ENCODE results near the gene EYS.

EYS gene

DNA sequence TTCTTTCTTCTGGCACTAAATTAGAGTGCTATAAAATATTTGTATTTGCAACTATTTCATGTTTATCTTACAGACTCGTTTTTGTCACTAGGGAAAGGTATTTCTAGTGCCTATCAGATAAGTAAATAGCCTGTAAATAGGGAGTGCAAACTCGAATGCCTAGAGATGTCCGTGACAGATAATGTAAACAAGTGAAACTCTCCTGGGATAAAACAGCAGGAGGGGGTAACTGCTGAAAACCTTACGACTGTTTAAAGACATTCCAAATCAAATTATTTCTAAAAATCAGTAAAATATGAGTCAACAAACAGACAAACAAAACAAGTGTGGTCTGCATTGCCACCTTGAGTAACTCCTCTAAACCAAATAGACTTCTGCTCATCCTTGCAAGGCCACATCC is 932.1 kb downstream of the EYS start:
- H3K27ac ChIP-seq (ENCODE audit: low read depth, low read length) = no peak overlapping the region
- H3K36me3 ChIP-seq (ENCODE audit: control insufficient read depth, low read length) = no peaks in the 10 kb centered on the region
- no peaks in the 10 kb centered on the region for H3K79me2 ChIP-seq (ENCODE audit: control insufficient read depth, low read length)
- no peak overlapping the region for H3K4me3 ChIP-seq (ENCODE audit: low read length)
- H3K9me2 ChIP-seq (replicated peaks; ENCODE audit: control insufficient read depth, low read length) = no peaks in the 10 kb centered on the region
- TF ChIP-seq, protein P1, sequence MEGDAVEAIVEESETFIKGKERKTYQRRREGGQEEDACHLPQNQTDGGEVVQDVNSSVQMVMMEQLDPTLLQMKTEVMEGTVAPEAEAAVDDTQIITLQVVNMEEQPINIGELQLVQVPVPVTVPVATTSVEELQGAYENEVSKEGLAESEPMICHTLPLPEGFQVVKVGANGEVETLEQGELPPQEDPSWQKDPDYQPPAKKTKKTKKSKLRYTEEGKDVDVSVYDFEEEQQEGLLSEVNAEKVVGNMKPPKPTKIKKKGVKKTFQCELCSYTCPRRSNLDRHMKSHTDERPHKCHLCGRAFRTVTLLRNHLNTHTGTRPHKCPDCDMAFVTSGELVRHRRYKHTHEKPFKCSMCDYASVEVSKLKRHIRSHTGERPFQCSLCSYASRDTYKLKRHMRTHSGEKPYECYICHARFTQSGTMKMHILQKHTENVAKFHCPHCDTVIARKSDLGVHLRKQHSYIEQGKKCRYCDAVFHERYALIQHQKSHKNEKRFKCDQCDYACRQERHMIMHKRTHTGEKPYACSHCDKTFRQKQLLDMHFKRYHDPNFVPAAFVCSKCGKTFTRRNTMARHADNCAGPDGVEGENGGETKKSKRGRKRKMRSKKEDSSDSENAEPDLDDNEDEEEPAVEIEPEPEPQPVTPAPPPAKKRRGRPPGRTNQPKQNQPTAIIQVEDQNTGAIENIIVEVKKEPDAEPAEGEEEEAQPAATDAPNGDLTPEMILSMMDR (IDR thresholded peaks at IDR 0.05; ENCODE audit: low read depth, low read length, poor library complexity, severe bottlenecking) = no peak
- no peak for TF ChIP-seq EZH2phosphoT487 (IDR thresholded peaks at IDR 0.05; ENCODE audit: borderline replicate concordance, low read length)
- no peaks in the 10 kb centered on the region for H3K4me1 ChIP-seq (ENCODE audit: control insufficient read depth, low read length)
- no peaks in the 10 kb centered on the region for H4K20me1 ChIP-seq (ENCODE audit: control insufficient read depth, insufficient read depth, low read depth, low read length)
- H3F3A ChIP-seq (ENCODE audit: control insufficient read depth, insufficient read depth) = no peaks in the 10 kb centered on the region
- no peak overlapping the region for H3K4me2 ChIP-seq (ENCODE audit: low read length)
- no peaks in the 10 kb centered on the region for H3K9me3 ChIP-seq (ENCODE audit: control insufficient read depth, insufficient read depth, low read length)
- no peaks in the 10 kb centered on the region for H3K27me3 ChIP-seq (ENCODE audit: control insufficient read depth, low read length)

DNA sequence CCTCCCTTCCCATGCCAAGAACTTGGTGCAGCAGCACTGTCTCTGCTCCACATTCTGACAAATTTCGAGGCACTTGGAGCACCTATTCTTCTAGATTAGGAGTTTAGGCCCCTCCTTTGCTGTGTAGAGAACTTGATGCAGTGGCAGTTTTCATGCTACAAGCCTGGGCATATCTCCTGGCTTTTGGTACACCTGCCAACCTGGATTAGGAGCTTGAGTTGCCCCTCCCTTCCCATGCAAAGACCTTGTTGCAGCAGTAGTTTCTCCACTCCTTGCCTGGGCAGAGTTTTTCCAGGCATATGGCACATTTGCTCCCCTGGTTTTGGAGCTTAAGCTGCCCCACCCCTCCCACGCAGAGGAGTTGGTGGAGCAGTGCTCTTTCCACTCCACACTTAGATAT is 956.1 kb downstream of the EYS start:
- Histone ChIP-seq H3K27ac (ENCODE audit: low read depth, low read length) (no peak overlapping the region), H4K20me1 (ENCODE audit: control insufficient read depth, insufficient read depth, low read depth, low read length) (no peaks in the 10 kb centered on the region), H3K36me3 (ENCODE audit: control insufficient read depth, low read length) (no peaks in the 10 kb centered on the region), H3K9me3 (ENCODE audit: control insufficient read depth, insufficient read depth, low read length) (no peaks in the 10 kb centered on the region), H3K4me1 (ENCODE audit: control insufficient read depth, low read length) (no peaks in the 10 kb centered on the region), H3K27me3 (ENCODE audit: control insufficient read depth, low read length) (no peaks in the 10 kb centered on the region), H3K4me2 (ENCODE audit: low read length) (no peak overlapping the region), H3K79me2 (ENCODE audit: control insufficient read depth, low read length) (no peaks in the 10 kb centered on the region), H3K9me2 (replicated peaks; ENCODE audit: control insufficient read depth, low read length) (no peaks in the 10 kb centered on the region), H3F3A (ENCODE audit: control insufficient read depth, insufficient read depth) (no peaks in the 10 kb centered on the region), H3K4me3 (ENCODE audit: low read length) (no peak overlapping the region)
- no peak for TF ChIP-seq EZH2phosphoT487 (IDR thresholded peaks at IDR 0.05; ENCODE audit: borderline replicate concordance, low read length)
- TF ChIP-seq, protein P1 (IDR thresholded peaks at IDR 0.05; ENCODE audit: low read depth, low read length, poor library complexity, severe bottlenecking) = no peak

DNA sequence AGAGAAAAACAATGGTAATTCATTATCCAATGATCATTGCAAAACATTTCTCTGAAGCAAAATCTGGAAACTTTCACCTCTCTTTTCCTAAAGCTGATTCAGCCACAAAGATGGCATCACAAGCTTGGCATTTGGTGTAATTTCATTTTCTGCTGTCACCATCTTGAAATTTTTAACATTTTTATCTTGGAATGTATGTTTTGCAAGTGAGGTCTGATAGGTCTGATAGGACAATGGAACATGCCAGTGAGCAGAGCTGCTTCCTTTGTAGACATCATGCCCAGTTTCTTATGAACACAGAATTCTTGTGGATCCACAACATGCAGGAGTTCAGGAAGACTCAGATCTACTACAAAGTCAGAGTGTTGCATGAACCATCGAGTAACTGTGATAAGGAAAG is 969.6 kb downstream of the EYS start:
- no peak for TF ChIP-seq EZH2phosphoT487 (IDR thresholded peaks at IDR 0.05; ENCODE audit: borderline replicate concordance, low read length)
- TF ChIP-seq, protein P1 (IDR thresholded peaks at IDR 0.05; ENCODE audit: low read depth, low read length, poor library complexity, severe bottlenecking) = no peak
- Histone ChIP-seq H3K36me3 (ENCODE audit: control insufficient read depth, low read length) (no peaks in the 10 kb centered on the region), H3K4me1 (ENCODE audit: control insufficient read depth, low read length) (no peaks in the 10 kb centered on the region), H4K20me1 (ENCODE audit: control insufficient read depth, insufficient read depth, low read depth, low read length) (no peaks in the 10 kb centered on the region), H3K4me2 (ENCODE audit: low read length) (no peak overlapping the region), H3K79me2 (ENCODE audit: control insufficient read depth, low read length) (no peaks in the 10 kb centered on the region), H3K4me3 (ENCODE audit: low read length) (no peak overlapping the region), H3K9me3 (ENCODE audit: control insufficient read depth, insufficient read depth, low read length) (no peaks in the 10 kb centered on the region), H3K9me2 (replicated peaks; ENCODE audit: control insufficient read depth, low read length) (no peaks in the 10 kb centered on the region), H3K27ac (ENCODE audit: low read depth, low read length) (no peak overlapping the region), H3F3A (ENCODE audit: control insufficient read depth, insufficient read depth) (no peaks in the 10 kb centered on the region), H3K27me3 (ENCODE audit: control insufficient read depth, low read length) (no peaks in the 10 kb centered on the region)
